ENCODE data around the gene FHOD1. TPM values are rescaled to one million over a fixed set of nuclear protein-coding genes. Genes with fewer than 3 reads are reported as not detected.

FHOD1 gene
- total RNA-seq, 1 experiment from 2014 or later: 45.5 TPM

- ChIA-PET POLR2A (ENCODE audit: unreplicated experiment) (no interaction called here), CTCF (interaction anchor here (0.8 kb wide), 1 partner anchor 11 kb away, joined by 3 read pairs; no protein-coding TSS in a partner anchor)
- H3K27ac ChIP-seq (ENCODE audit: low read length): no peak overlapping the region
- H3K4me3 ChIP-seq (ENCODE audit: low read length): peak overlapping the region; percentile 73
- TF ChIP-seq EZH2phosphoT487 (IDR thresholded peaks at IDR 0.05; ENCODE audit: borderline replicate concordance, low read length): no peak
- no peaks in the 10 kb centered on the region for H3K9me3 ChIP-seq (ENCODE audit: low read length)
- no peak overlapping the region; the same call in 1 of the 2 replicates for H3K9ac ChIP-seq (ENCODE audit: low read length)
- no peaks in the 10 kb centered on the region for H3K36me3 ChIP-seq (ENCODE audit: low read depth, low read length)
- no TSS peak for BruUV-seq (replicated peaks)
- peak overlapping the region; percentile 95 for H3K4me2 ChIP-seq (ENCODE audit: low read length)
- no peak for ATAC-seq
- no peaks in the 10 kb centered on the region for H4K20me1 ChIP-seq (ENCODE audit: low read length)
- no peaks in the 10 kb centered on the region for H3K27me3 ChIP-seq (ENCODE audit: low read length)
- H2AFZ ChIP-seq (ENCODE audit: low read length): peak overlapping the region; percentile 94; the same call in 1 of the 2 replicates
- intact Hi-C loops (cut with micrococcal nuclease): loop anchor here (10.0 kb wide), 1 partner anchor 55 kb away; the partner anchor contains the start of genes E2F4, ELMO3 and EXOC3L1
- DNase-seq: no peak
- H3K79me2 ChIP-seq (ENCODE audit: low read length): peaks cover 26% of the 10 kb centered on the region
- H3K9me2 ChIP-seq (replicated peaks; ENCODE audit: low read length): no peaks in the 10 kb centered on the region
- H3F3A ChIP-seq (ENCODE audit: low read length, unreplicated experiment): peaks cover 7% of the 10 kb centered on the region
- H3K4me1 ChIP-seq (ENCODE audit: insufficient read depth, low read length): peaks cover 30% of the 10 kb centered on the region
These were observed 2.1 kb upstream of the FHOD1 start for GRCh38 chr16:67249178-67250044.

GRCh38 chr16:67248401-67249177 is 1.3 kb upstream of the FHOD1 start, which contains the start of gene SLC9A5:
TSS of gene SLC9A5 (plus strand) at chr16:67248979. CDS start at chr16:67249015, 36 bp downstream.
- ChIA-PET POLR2A (ENCODE audit: unreplicated experiment) (no interaction called here), CTCF (interaction anchor here (0.8 to 1.7 kb wide), 2 partner anchors 12 kb away, joined by 3 to 21 read pairs; no protein-coding TSS in a partner anchor)
- H3K9me3 ChIP-seq (ENCODE audit: low read length): no peaks in the 10 kb centered on the region
- H3K4me1 ChIP-seq (ENCODE audit: insufficient read depth, low read length): peaks cover 38% of the 10 kb centered on the region
- no peaks in the 10 kb centered on the region for H3K27me3 ChIP-seq (ENCODE audit: low read length)
- no peak for ATAC-seq
- peak within 1 kb of the TSS; percentile 95 for H3K4me2 ChIP-seq (ENCODE audit: low read length)
- DNase-seq: no peak
- intact Hi-C loops (cut with micrococcal nuclease): loop anchor here (10.0 kb wide), 1 partner anchor 54 kb away; the partner anchor contains the start of genes E2F4, ELMO3 and EXOC3L1
- H3K4me3 ChIP-seq (ENCODE audit: low read length): peak within 1 kb of the TSS; percentile 73
- peak within 1 kb of the TSS; percentile 94 for H2AFZ ChIP-seq (ENCODE audit: low read length)
- BruUV-seq (replicated peaks): no TSS peak
- H3K36me3 ChIP-seq (ENCODE audit: low read depth, low read length): no peaks in the 10 kb centered on the region
- peak within 1 kb of the TSS; percentile 51 for H3K9ac ChIP-seq (ENCODE audit: low read length)
- H3K79me2 ChIP-seq (ENCODE audit: low read length): peaks cover 33% of the 10 kb centered on the region
- no peak for TF ChIP-seq EZH2phosphoT487 (IDR thresholded peaks at IDR 0.05; ENCODE audit: borderline replicate concordance, low read length)
- H4K20me1 ChIP-seq (ENCODE audit: low read length): no peaks in the 10 kb centered on the region
- H3K9me2 ChIP-seq (replicated peaks; ENCODE audit: low read length): no peaks in the 10 kb centered on the region
- H3F3A ChIP-seq (ENCODE audit: low read length, unreplicated experiment): peaks cover 7% of the 10 kb centered on the region
- H3K27ac ChIP-seq (ENCODE audit: low read length): no peak within 1 kb of the TSS

- H3K4me1 ChIP-seq (ENCODE audit: insufficient read depth, low read length): peaks cover 44% of the 10 kb centered on the region
- intact Hi-C loops (cut with micrococcal nuclease): loop anchor here (10.0 kb wide), 1 partner anchor 53 kb away; the partner anchor contains the start of genes E2F4, ELMO3 and EXOC3L1
- ChIA-PET CTCF (interaction anchor here (1.7 kb wide), 1 partner anchor 13 kb away, joined by 21 read pairs; no protein-coding TSS in a partner anchor), POLR2A (ENCODE audit: unreplicated experiment) (interaction anchor here (0.6 kb wide), 1 partner anchor 21 kb away, joined by 3 read pairs; no protein-coding TSS in a partner anchor)
- no peaks in the 10 kb centered on the region for H3K27me3 ChIP-seq (ENCODE audit: low read length)
- TF ChIP-seq CTCF (conservative IDR thresholded peaks at IDR 0.05; ENCODE audit: low read depth, low read length) (no peak), EZH2 (IDR thresholded peaks at IDR 0.05; ENCODE audit: low read length, unreplicated experiment) (no peak), EZH2phosphoT487 (IDR thresholded peaks at IDR 0.05; ENCODE audit: borderline replicate concordance, low read length) (no peak)
- no peaks in the 10 kb centered on the region for H3K9me2 ChIP-seq (replicated peaks; ENCODE audit: low read length)
- H3K27ac ChIP-seq (ENCODE audit: low read length): no peak overlapping the region
- peak overlapping the region; percentile 73 for H3K4me3 ChIP-seq (ENCODE audit: low read length)
- H3K9me3 ChIP-seq (ENCODE audit: low read length): no peaks in the 10 kb centered on the region
- peak overlapping the region; percentile 94 for H2AFZ ChIP-seq (ENCODE audit: low read length)
- H3K9ac ChIP-seq (ENCODE audit: low read length): peak overlapping the region; percentile 51
- BruUV-seq (replicated peaks): no TSS peak
- H4K20me1 ChIP-seq (ENCODE audit: low read length): no peaks in the 10 kb centered on the region
- no peaks in the 10 kb centered on the region for H3K36me3 ChIP-seq (ENCODE audit: low read depth, low read length)
- peaks cover 38% of the 10 kb centered on the region for H3K79me2 ChIP-seq (ENCODE audit: low read length)
- peaks cover 7% of the 10 kb centered on the region for H3F3A ChIP-seq (ENCODE audit: low read length, unreplicated experiment)
- DNase-seq: no peak
- H3K4me2 ChIP-seq (ENCODE audit: low read length): peak overlapping the region; percentile 95
- ATAC-seq: no peak
These were observed 756 bp upstream of the FHOD1 start for GRCh38 chr16:67248073-67248400.
